ENCODE data around the gene KIF9.
"Not testable (repeated sequence)": the region's sequence is repeated elsewhere in the genome, so short reads cannot be mapped to it uniquely, and the experiment has no call there.

Gene KIF9

DNA sequence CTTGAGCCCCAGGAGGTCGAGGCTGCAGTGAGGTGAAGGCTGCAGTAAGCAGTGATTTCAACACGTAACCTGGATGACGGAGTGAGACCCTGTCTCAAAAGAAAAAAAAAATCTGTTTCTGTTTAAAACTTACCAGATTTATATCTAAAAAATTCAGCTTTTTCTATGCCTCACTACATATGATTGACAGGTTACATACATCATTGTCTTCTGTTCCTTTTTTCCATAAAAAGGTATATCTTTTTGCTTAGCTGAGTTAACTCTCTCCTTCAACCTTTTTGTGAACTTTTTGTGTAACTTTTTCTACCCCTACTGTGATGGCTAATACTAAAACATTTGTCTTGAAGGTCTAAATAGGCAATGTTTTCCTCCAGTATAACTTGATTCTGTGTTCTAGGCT lies 80.1 kb downstream of the KIF9 start:
- Histone ChIP-seq H3K36me3 (ENCODE audit: insufficient read depth, insufficient read length, low read length) (no peaks in the 10 kb centered on the region), H3K4me1 (ENCODE audit: insufficient read depth, insufficient read length) (peaks cover 1% of the 10 kb centered on the region), H3K9me3 (ENCODE audit: insufficient read depth, low read length) (no peaks in the 10 kb centered on the region), H3K9ac (ENCODE audit: insufficient read length, low read depth) (no peak overlapping the region), H3K27me3 (ENCODE audit: insufficient read depth, insufficient read length) (no peaks in the 10 kb centered on the region), H3K4me3 (ENCODE audit: insufficient read length, low read depth) (no peak overlapping the region)
- no peak for TF ChIP-seq SUZ12 (IDR thresholded peaks at IDR 0.05; ENCODE audit: extremely low read depth, insufficient read depth, insufficient read length)
- DNase-seq (ENCODE audit: low read depth, low spot score), result no peak

GRCh38 chr3:47197287-47197686 lies 85.3 kb downstream of the KIF9 start:
- H3K9me3 ChIP-seq (ENCODE audit: insufficient read depth, low read length), result no peaks in the 10 kb centered on the region
- H3K4me1 ChIP-seq (ENCODE audit: insufficient read depth, insufficient read length), result peaks cover 3% of the 10 kb centered on the region
- DNase-seq (ENCODE audit: low read depth, low spot score), result no peak
- no peaks in the 10 kb centered on the region for H3K27me3 ChIP-seq (ENCODE audit: insufficient read depth, insufficient read length)
- TF ChIP-seq SUZ12 (IDR thresholded peaks at IDR 0.05; ENCODE audit: extremely low read depth, insufficient read depth, insufficient read length), result no peak
- no peak for TF ChIP-seq ZNF274 (IDR thresholded peaks at IDR 0.05; ENCODE audit: low read depth, low read length)
- TF ChIP-seq YY1 (IDR thresholded peaks at IDR 0.05; ENCODE audit: insufficient read depth, insufficient read length), result no peak
- H3K9ac ChIP-seq (ENCODE audit: insufficient read length, low read depth), result no peak overlapping the region
- H3K4me3 ChIP-seq (ENCODE audit: insufficient read length, low read depth), result no peak overlapping the region
- H3K36me3 ChIP-seq (ENCODE audit: insufficient read depth, insufficient read length, low read length), result no peaks in the 10 kb centered on the region

DNA sequence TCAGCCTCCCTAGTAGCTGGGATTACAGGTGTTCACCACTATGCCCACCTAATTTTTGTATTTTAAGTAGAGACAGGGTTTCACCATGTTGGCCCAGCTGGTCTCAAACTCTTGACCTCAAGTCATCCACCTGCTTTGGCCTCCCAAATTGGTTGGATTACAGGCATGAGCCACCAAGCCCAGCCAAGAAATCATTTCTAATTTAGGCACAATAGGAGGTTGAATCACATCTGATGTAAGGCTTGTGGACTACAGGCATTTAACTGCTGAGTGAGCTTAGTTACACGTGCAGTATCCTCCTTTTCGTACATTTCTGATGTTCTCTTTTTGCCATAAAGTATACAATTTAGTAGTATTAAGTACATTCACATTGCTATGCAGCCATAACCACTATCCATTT lies 87.6 kb downstream of the KIF9 start:
- no peak for DNase-seq (ENCODE audit: low read depth, low spot score)
- H3K4me1 ChIP-seq (ENCODE audit: insufficient read depth, insufficient read length), result peaks cover 3% of the 10 kb centered on the region
- H3K36me3 ChIP-seq (ENCODE audit: insufficient read depth, insufficient read length, low read length), result no peaks in the 10 kb centered on the region
- H3K9ac ChIP-seq (ENCODE audit: insufficient read length, low read depth), result no peak overlapping the region
- TF ChIP-seq YY1 (IDR thresholded peaks at IDR 0.05; ENCODE audit: insufficient read depth, insufficient read length) (no peak), SUZ12 (IDR thresholded peaks at IDR 0.05; ENCODE audit: extremely low read depth, insufficient read depth, insufficient read length) (no peak)
- H3K27me3 ChIP-seq (ENCODE audit: insufficient read depth, insufficient read length), result no peaks in the 10 kb centered on the region
- no peaks in the 10 kb centered on the region for H3K9me3 ChIP-seq (ENCODE audit: insufficient read depth, low read length)
- H3K4me3 ChIP-seq (ENCODE audit: insufficient read length, low read depth), result no peak overlapping the region

- Histone ChIP-seq H3K9ac (ENCODE audit: insufficient read length, low read depth) (no peak overlapping the region), H3K9me3 (ENCODE audit: insufficient read depth, low read length) (no peaks in the 10 kb centered on the region), H3K4me1 (ENCODE audit: insufficient read depth, insufficient read length) (peaks cover 3% of the 10 kb centered on the region), H3K36me3 (ENCODE audit: insufficient read depth, insufficient read length, low read length) (no peaks in the 10 kb centered on the region), H3K4me3 (ENCODE audit: insufficient read length, low read depth) (no peak overlapping the region), H3K27me3 (ENCODE audit: insufficient read depth, insufficient read length) (no peaks in the 10 kb centered on the region)
- TF ChIP-seq ZNF274 (IDR thresholded peaks at IDR 0.05; ENCODE audit: low read depth, low read length) (no peak), SUZ12 (IDR thresholded peaks at IDR 0.05; ENCODE audit: extremely low read depth, insufficient read depth, insufficient read length) (no peak), YY1 (IDR thresholded peaks at IDR 0.05; ENCODE audit: insufficient read depth, insufficient read length) (no peak)
- no peak for DNase-seq (ENCODE audit: low read depth, low spot score)
Observed at GRCh38 chr3:47193871-47194859, 88.4 kb downstream of the KIF9 start.

- Histone ChIP-seq H3K4me3 (ENCODE audit: insufficient read length, low read depth) (no peak overlapping the region), H3K9me3 (ENCODE audit: insufficient read depth, low read length) (no peaks in the 10 kb centered on the region), H3K9ac (ENCODE audit: insufficient read length, low read depth) (no peak overlapping the region), H3K36me3 (ENCODE audit: insufficient read depth, insufficient read length, low read length) (peaks cover 8% of the 10 kb centered on the region), H3K27me3 (ENCODE audit: insufficient read depth, insufficient read length) (no peaks in the 10 kb centered on the region), H3K4me1 (ENCODE audit: insufficient read depth, insufficient read length) (no peaks in the 10 kb centered on the region)
- TF ChIP-seq ZNF274 (IDR thresholded peaks at IDR 0.05; ENCODE audit: low read depth, low read length) (no peak), SUZ12 (IDR thresholded peaks at IDR 0.05; ENCODE audit: extremely low read depth, insufficient read depth, insufficient read length) (no peak), YY1 (IDR thresholded peaks at IDR 0.05; ENCODE audit: insufficient read depth, insufficient read length) (no peak)
- DNase-seq (ENCODE audit: low read depth, low spot score), result no peak
Observed at GRCh38 chr3:47186285-47186684, 96.3 kb downstream of the KIF9 start.

DNA sequence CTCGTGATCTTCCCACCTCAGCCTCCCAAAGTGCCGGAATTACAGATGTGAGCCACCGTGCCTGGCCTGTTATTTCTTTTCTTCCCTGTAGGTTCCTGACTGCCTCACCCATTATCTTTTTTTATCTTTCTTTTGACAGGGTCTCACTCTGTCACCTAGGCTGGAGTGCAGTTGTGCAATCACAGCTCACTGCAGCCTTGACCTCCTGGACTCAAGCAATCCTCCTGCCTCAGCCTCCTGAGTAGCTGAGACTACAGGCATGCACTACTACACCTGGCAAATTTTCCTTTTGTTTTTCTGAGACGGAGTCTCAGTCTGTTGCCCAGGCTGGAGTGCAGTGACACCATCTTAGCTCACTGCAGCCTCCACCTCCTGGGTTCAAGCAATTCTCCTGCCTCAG lies 100.9 kb downstream of the KIF9 start:
- DNase-seq (ENCODE audit: low read depth, low spot score); H3K4me3 ChIP-seq (ENCODE audit: insufficient read length, low read depth); H3K9ac ChIP-seq (ENCODE audit: insufficient read length, low read depth): not testable (repeated sequence)

DNA sequence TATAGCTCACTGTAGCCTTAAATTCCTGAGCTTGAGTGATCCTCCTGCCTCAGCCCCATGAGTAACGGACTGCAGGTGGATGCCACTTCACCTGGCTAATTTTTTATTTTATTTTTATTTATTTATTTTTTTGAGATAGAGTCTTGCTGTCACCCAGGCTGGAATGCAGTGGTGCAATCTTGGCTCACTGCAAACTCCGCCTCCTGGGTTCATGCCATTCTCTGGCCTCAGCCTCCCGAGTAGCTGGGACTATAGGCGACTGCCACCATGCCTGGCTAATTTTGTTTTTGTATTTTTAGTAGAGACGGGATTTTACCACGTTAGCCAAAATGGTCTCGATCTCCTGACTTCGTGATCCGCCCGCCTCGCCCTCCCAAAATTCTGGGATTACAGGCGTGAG lies 102.6 kb downstream of the KIF9 start:
- not testable (repeated sequence) for H3K9me3 ChIP-seq (ENCODE audit: insufficient read depth, low read length); H3K9ac ChIP-seq (ENCODE audit: insufficient read length, low read depth); H3K4me3 ChIP-seq (ENCODE audit: insufficient read length, low read depth); H3K27me3 ChIP-seq (ENCODE audit: insufficient read depth, insufficient read length); H3K4me1 ChIP-seq (ENCODE audit: insufficient read depth, insufficient read length); DNase-seq (ENCODE audit: low read depth, low spot score)
- peaks cover 32% of the 10 kb centered on the region for H3K36me3 ChIP-seq (ENCODE audit: insufficient read depth, insufficient read length, low read length)

More for the DNA sequence above, 100.9 kb downstream of the KIF9 start:
- H3K36me3 ChIP-seq (ENCODE audit: insufficient read depth, insufficient read length, low read length), result peaks cover 20% of the 10 kb centered on the region
- not testable (repeated sequence) for H3K27me3 ChIP-seq (ENCODE audit: insufficient read depth, insufficient read length); H3K4me1 ChIP-seq (ENCODE audit: insufficient read depth, insufficient read length); H3K9me3 ChIP-seq (ENCODE audit: insufficient read depth, low read length)
